PC-3 (cell line): Measurements from ENCODE around the gene DACT2.

Source experiments
- EZH2 ChIP-seq: fragments of 300-600 bp; sonication (generic); IDR thresholded peaks from one replicate; pipeline ENCODE4 v1.6.1; 2017; ENCODE audit warnings: antibody characterized with exemption, mild to moderate bottlenecking, low read length; ENCODE audit not compliant: unreplicated experiment
- EZH2phosphoT487 ChIP-seq: fragments of 300-600 bp; sonication (generic); IDR thresholded peaks from 2 replicates; pipeline ENCODE4 v1.6.1; 2018; ENCODE audit warnings: mild to moderate bottlenecking, antibody characterized with exemption, low read length, borderline replicate concordance
- TF ChIP-seq, protein P1 (sequence below): fragments of 300-600 bp; sonication (generic); conservative IDR thresholded peaks from 2 replicates; pipeline ENCODE4 v1.5.1; 2017; ENCODE audit warnings: antibody characterized with exemption, low read depth, mild to moderate bottlenecking, low read length

DNA sequence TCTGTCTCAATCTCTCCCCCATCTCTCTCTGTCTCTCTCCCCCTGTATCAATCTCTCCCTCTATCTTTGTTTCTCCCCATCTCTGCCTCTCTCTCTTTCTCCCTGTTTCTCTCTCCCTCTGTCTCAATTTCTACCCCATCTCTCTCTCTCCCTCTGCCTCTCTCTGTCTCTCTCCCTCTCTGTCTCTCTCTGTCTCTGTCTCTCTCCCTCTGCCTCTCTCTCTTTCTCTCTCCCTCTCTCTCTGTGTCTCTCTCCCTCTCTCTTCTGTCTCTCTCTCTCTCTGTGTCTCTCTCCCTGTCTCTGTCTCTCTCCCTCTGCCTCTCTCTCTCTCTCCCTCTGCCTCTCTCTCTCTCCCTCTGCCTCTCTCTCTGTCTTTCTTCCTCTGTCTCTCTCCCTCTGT lies 62.6 kb downstream of the DACT2 start:
- TF ChIP-seq, protein P1, sequence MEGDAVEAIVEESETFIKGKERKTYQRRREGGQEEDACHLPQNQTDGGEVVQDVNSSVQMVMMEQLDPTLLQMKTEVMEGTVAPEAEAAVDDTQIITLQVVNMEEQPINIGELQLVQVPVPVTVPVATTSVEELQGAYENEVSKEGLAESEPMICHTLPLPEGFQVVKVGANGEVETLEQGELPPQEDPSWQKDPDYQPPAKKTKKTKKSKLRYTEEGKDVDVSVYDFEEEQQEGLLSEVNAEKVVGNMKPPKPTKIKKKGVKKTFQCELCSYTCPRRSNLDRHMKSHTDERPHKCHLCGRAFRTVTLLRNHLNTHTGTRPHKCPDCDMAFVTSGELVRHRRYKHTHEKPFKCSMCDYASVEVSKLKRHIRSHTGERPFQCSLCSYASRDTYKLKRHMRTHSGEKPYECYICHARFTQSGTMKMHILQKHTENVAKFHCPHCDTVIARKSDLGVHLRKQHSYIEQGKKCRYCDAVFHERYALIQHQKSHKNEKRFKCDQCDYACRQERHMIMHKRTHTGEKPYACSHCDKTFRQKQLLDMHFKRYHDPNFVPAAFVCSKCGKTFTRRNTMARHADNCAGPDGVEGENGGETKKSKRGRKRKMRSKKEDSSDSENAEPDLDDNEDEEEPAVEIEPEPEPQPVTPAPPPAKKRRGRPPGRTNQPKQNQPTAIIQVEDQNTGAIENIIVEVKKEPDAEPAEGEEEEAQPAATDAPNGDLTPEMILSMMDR, result no peak
- no peak for TF ChIP-seq EZH2
- TF ChIP-seq EZH2phosphoT487, result no peak
